NB4 (cell line): ENCODE measurements around the gene MPHOSPH6.

ENCODE experiments used
- CTCF ChIP-seq: IDR thresholded peaks from one replicate; pipeline ENCODE4 v1.5.1; 2012; ENCODE audit warnings: low read depth, low read length
- MYC ChIP-seq: IDR thresholded peaks from 2 replicates; pipeline ENCODE4 v1.6.1; 2011; ENCODE audit warnings: low read depth, low read length
- POLR2A ChIP-seq: IDR thresholded peaks from 2 replicates; pipeline ENCODE4 v1.6.1; 2011; ENCODE audit warnings: mild to moderate bottlenecking; ENCODE audit not compliant: insufficient read length; ENCODE audit errors: extremely low read depth

GRCh38 chr16:82134846-82135245, 35.2 kb downstream of the MPHOSPH6 start:
- TF ChIP-seq MYC = no peak
- no peak for TF ChIP-seq CTCF
- no peak for TF ChIP-seq POLR2A
